K562 (cell line): ENCODE data around the gene ACOX1. TPM values are rescaled to one million over a fixed set of nuclear protein-coding genes. Genes with fewer than 3 reads are reported as not detected.

Experiments
- CTCF ChIP-seq, 3 experiments: IDR thresholded peaks in 2 of 3; conservative IDR thresholded peaks in 1 of 3; 2 replicates each; pipeline ENCODE4 v1.5.1; 2011 to 2012; ENCODE audit warnings: low read length in 3 of 3, mild to moderate bottlenecking in 3 of 3, control low read depth in 2 of 3, improper control_type of control experiment in 1 of 3, inconsistent platforms in 1 of 3, low read depth in 1 of 3, mixed read lengths in 1 of 3, moderate library complexity in 1 of 3; ENCODE audit not compliant: insufficient read depth in 2 of 3
- ELF2 ChIP-seq: fragments of 250-450 bp; sonication (Bioruptor Pico); IDR thresholded peaks from 2 replicates; pipeline ENCODE4 v1.5.0; 2021; ENCODE audit warnings: mild to moderate bottlenecking
- FOXA3 ChIP-seq, 2 experiments: fragments of 450-650 bp in 1 of 2; sonication (generic) in 1 of 2; formaldehyde crosslinking; IDR thresholded peaks in 1 of 2; conservative IDR thresholded peaks in 1 of 2; 2 replicates each; pipeline versions ENCODE4 v1.4.0 to v1.8.0; 2020 to 2022; ENCODE audit warnings: mild to moderate bottlenecking in 2 of 2, missing genetic modification reagents in 1 of 2
- FOXM1 ChIP-seq, 2 experiments: fragments of 450-650 bp in 1 of 2; sonication (generic) in 1 of 2; formaldehyde crosslinking in 1 of 2; IDR thresholded peaks; 2 replicates each; pipeline versions ENCODE4 v1.6.1 to v1.9.0; 2017 to 2022; ENCODE audit warnings: low read depth in 2 of 2, mild to moderate bottlenecking in 2 of 2, missing genetic modification reagents in 1 of 2, moderate library complexity in 1 of 2
- FOXP4 ChIP-seq: sonication (generic); formaldehyde crosslinking; IDR thresholded peaks from 2 replicates; pipeline ENCODE4 v1.8.0; 2022; ENCODE audit warnings: mild to moderate bottlenecking, missing genetic modification reagents, borderline replicate concordance
- HDAC3 ChIP-seq: fragments of 450-650 bp; IDR thresholded peaks from 2 replicates; pipeline ENCODE4 v1.6.1; 2018; ENCODE audit warnings: borderline replicate concordance, mild to moderate bottlenecking, moderate library complexity; ENCODE audit not compliant: partially characterized antibody
- HNRNPL ChIP-seq: fragments of 200-400 bp; formaldehyde crosslinking; IDR thresholded peaks from 2 replicates; pipeline ENCODE4 v1.6.1; 2017; ENCODE audit warnings: low read depth, mild to moderate bottlenecking, low read length
- ILF3 ChIP-seq: fragments of 450-650 bp; IDR thresholded peaks from 2 replicates; pipeline ENCODE4 v1.6.1; 2018; ENCODE audit warnings: antibody characterized with exemption, mild to moderate bottlenecking, moderate library complexity, borderline replicate concordance
- KDM1A ChIP-seq, 2 experiments: fragments of 450-650 bp; IDR thresholded peaks; 2 replicates each; pipeline ENCODE4 v1.6.1; 2016; ENCODE audit warnings: mild to moderate bottlenecking in 2 of 2
- MAFG ChIP-seq: fragments of 450-650 bp; conservative IDR thresholded peaks from 2 replicates; pipeline ENCODE4 v1.6.1; 2016; ENCODE audit warnings: missing genetic modification characterization, missing compliant biosample characterization
- NCOR1 ChIP-seq: fragments of 450-650 bp; IDR thresholded peaks from 2 replicates; pipeline ENCODE4 v1.6.1; 2016; ENCODE audit warnings: mild to moderate bottlenecking, moderate library complexity
- NKRF ChIP-seq: fragments of 450-650 bp; IDR thresholded peaks from 2 replicates; pipeline ENCODE4 v1.6.1; 2016; ENCODE audit warnings: borderline replicate concordance
- PCBP2 ChIP-seq: fragments of 200-400 bp; formaldehyde crosslinking; IDR thresholded peaks from 2 replicates; pipeline ENCODE4 v1.6.1; 2018; ENCODE audit warnings: low read length, low read depth, mild to moderate bottlenecking, moderate library complexity; ENCODE audit not compliant: poor library complexity, severe bottlenecking
- SMAD3 ChIP-seq: fragments of 450-650 bp; formaldehyde crosslinking; conservative IDR thresholded peaks from 2 replicates; pipeline ENCODE4 v1.4.0; 2020; ENCODE audit warnings: mild to moderate bottlenecking
- SPI1 ChIP-seq: IDR thresholded peaks from 2 replicates; pipeline ENCODE4 v1.6.1; 2011; ENCODE audit warnings: low read depth, low read length, control low read depth, borderline replicate concordance
- TFAM ChIP-seq: fragments of 250-450 bp; sonication (Bioruptor Pico); conservative IDR thresholded peaks from 2 replicates; pipeline ENCODE4 v1.5.0; 2021; ENCODE audit warnings: mild to moderate bottlenecking, moderate library complexity
- TSC22D4 ChIP-seq: fragments of 450-650 bp; IDR thresholded peaks from 2 replicates; pipeline ENCODE4 v1.6.1; 2016; ENCODE audit warnings: missing genetic modification characterization, missing biosample characterization, control low read depth
- XRCC5 ChIP-seq: fragments of 200-400 bp; formaldehyde crosslinking; IDR thresholded peaks from 2 replicates; pipeline ENCODE4 v1.6.1; 2017; ENCODE audit warnings: low read depth, mild to moderate bottlenecking, low read length
- ZC3H8 ChIP-seq: fragments of 450-650 bp; IDR thresholded peaks from 2 replicates; pipeline ENCODE4 v1.6.1; 2017
- ZNF121 ChIP-seq: sonication (generic); formaldehyde crosslinking; conservative IDR thresholded peaks from 2 replicates; pipeline ENCODE4 v1.8.0; 2022; ENCODE audit warnings: missing genetic modification reagents
- ZNF197 ChIP-seq: fragments of 200-800 bp; sonication (Bioruptor generic); IDR thresholded peaks from 2 replicates; pipeline ENCODE4 v1.6.1; 2016; ENCODE audit warnings: low read depth, missing genetic modification characterization, missing compliant biosample characterization
- ZNF583 ChIP-seq: fragments of 250-450 bp; sonication (Bioruptor Pico); IDR thresholded peaks from 2 replicates; pipeline ENCODE4 v1.4.0; 2020
- polyA plus RNA-seq, 8 experiments: library from polyadenylated mRNA; depleted of rRNA in 4 of 8; stranded (reverse) in 5 of 8; unstranded in 3 of 8; fragments of >200 nt; fragmentation: Nextera tagmentation in 2 of 8; fragmentation: Illumina TruSeq in 1 of 8; extraction: Ambion mirVana in 2 of 8; extraction: Trizol in 1 of 8; gene quantifications; 2 replicates each; pipeline versions ENCODE4 v1.2.1 to v1.2.3, GENCODE V29; 2011 to 2014; ENCODE audit warnings: inconsistent platforms in 1 of 8, missing spikeins in 1 of 8
- total RNA-seq, 7 experiments: library from RNA; depleted of rRNA in 6 of 7; stranded (reverse); fragments of >200 nt in 6 of 7; fragmentation: Illumina TruSeq in 2 of 7; extraction: Trizol in 2 of 7; gene quantifications; 2 replicates each; pipeline versions ENCODE4 v1.2.1 to v1.2.3, GENCODE V29; 2011 to 2021; ENCODE audit warnings: low replicate concordance in 1 of 7

Gene ACOX1
- total and polyA plus RNA-seq, 9 of the 15 experiments (the other 6 are each of a cell fraction or from before 2014, with no cell fraction given) = 7.8 to 24.1 (median 14.5) TPM

- no peak for TF ChIP-seq NKRF
- no peak for TF ChIP-seq SPI1
- TF ChIP-seq SMAD3 = no peak
- no peak for TF ChIP-seq ILF3
- TF ChIP-seq PCBP2 = no peak
- peak; percentile 62; the same call in 1 of the 2 replicates for TF ChIP-seq XRCC5
- TF ChIP-seq FOXA3 (CRISPR knock-in tag; conservative IDR thresholded peaks at IDR 0.05 in 1 of 2, IDR thresholded peaks at IDR 0.05 in 1 of 2) = peak in 1 of 2 experiments; percentile 40; a peak in 1 of 4 replicates
- TF ChIP-seq HDAC3 = no peak
- no peak for TF ChIP-seq NCOR1
- no peak for TF ChIP-seq FOXP4 (CRISPR knock-in tag)
- peak in 1 of 2 experiments; percentile 31; a peak in 1 of 4 replicates for TF ChIP-seq KDM1A (IDR thresholded peaks at IDR 0.05)
- TF ChIP-seq FOXM1 (IDR thresholded peaks at IDR 0.05; ENCODE audit: low read depth) = no peak
- TF ChIP-seq FOXM1 (CRISPR knock-in tag; IDR thresholded peaks at IDR 0.05; ENCODE audit: low read depth) = no peak
- no peak for TF ChIP-seq TFAM (CRISPR knock-in tag)
- TF ChIP-seq ZNF583 (CRISPR knock-in tag) = no peak
- no peak for TF ChIP-seq TSC22D4 (tag)
- no peak for TF ChIP-seq ELF2
- TF ChIP-seq MAFG (tag) = no peak
- TF ChIP-seq ZC3H8 = no peak
- TF ChIP-seq ZNF121 (CRISPR knock-in tag) = no peak
- TF ChIP-seq HNRNPL = no peak
- TF ChIP-seq ZNF197 (CRISPR knock-in tag) = no peak
- peak; percentile 94 to 96 (median 94) for TF ChIP-seq CTCF (IDR thresholded peaks at IDR 0.05 in 2 of 3, conservative IDR thresholded peaks at IDR 0.05 in 1 of 3; ENCODE audit: insufficient read depth in 2 of 3, low read depth in 1 of 3, low read length in 3 of 3)
Measured at GRCh38 chr17:76014100-76014924, 35.3 kb upstream of the ACOX1 start (continued).
